B cell (primary cell): ENCODE results near the gene PAIP2B.

Experiments used
- EZH2 ChIP-seq: IDR thresholded peaks from 2 replicates; pipeline ENCODE4 v1.6.1; 2012; ENCODE audit warnings: borderline replicate concordance, low read depth, mild to moderate bottlenecking, moderate library complexity, low read length; ENCODE audit not compliant: insufficient read depth, poor library complexity, severe bottlenecking
- TF ChIP-seq, protein P1 (sequence below): fragments of 200-600 bp; IDR thresholded peaks from one replicate; pipeline ENCODE4 v1.8.0; 2022; ENCODE audit warnings: antibody characterized with exemption, mild to moderate bottlenecking

DNA sequence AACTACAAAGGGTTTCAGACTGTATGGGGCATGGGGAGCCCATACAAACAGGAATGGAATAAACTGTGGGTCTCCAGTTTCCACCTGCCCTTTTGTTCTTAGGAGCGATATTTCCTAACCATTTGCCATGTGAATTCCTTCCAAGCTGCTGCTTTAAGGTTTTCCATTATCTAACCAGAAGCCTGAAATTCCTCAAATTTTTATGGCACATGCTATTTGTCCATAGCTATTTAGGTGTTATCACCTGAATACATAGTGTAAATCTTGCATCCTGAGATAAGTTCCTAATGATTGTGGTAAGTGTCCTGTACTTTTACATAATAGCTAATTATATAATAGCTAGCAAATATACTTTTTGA lies 17.4 kb upstream of the PAIP2B start:
- TF ChIP-seq, protein P1, sequence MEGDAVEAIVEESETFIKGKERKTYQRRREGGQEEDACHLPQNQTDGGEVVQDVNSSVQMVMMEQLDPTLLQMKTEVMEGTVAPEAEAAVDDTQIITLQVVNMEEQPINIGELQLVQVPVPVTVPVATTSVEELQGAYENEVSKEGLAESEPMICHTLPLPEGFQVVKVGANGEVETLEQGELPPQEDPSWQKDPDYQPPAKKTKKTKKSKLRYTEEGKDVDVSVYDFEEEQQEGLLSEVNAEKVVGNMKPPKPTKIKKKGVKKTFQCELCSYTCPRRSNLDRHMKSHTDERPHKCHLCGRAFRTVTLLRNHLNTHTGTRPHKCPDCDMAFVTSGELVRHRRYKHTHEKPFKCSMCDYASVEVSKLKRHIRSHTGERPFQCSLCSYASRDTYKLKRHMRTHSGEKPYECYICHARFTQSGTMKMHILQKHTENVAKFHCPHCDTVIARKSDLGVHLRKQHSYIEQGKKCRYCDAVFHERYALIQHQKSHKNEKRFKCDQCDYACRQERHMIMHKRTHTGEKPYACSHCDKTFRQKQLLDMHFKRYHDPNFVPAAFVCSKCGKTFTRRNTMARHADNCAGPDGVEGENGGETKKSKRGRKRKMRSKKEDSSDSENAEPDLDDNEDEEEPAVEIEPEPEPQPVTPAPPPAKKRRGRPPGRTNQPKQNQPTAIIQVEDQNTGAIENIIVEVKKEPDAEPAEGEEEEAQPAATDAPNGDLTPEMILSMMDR: no peak
- TF ChIP-seq EZH2: no peak
